Inferior parietal cortex (tissue), 1 donor: ENCODE results near the gene CDKN2D.

Experiments
- DNase-seq: peaks from one replicate; pipeline ENCODE4 v3.0.0-alpha.2; 2016; ENCODE audit errors: extremely low spot score

CDKN2D gene

GRCh38 chr19:10520652-10521318 lies 48.0 kb downstream of the CDKN2D start:
- no peak for DNase-seq

GRCh38 chr19:10519421-10519820 lies 49.4 kb downstream of the CDKN2D start:
- DNase-seq = no peak

GRCh38 chr19:10518444-10519361 lies 50.1 kb downstream of the CDKN2D start:
- DNase-seq = no peak

- DNase-seq = no peak
These were observed 50.9 kb downstream of the CDKN2D start for GRCh38 chr19:10517760-10518443.

GRCh38 chr19:10517361-10517759 lies 51.4 kb downstream of the CDKN2D start, which contains the start of gene S1PR5:
S1PR5 (minus strand) TSS chr19:10517447; CDS start chr19:10515011, 2,436 bp downstream.
- DNase-seq = peak; percentile 77

GRCh38 chr19:10516671-10517286 lies 52.0 kb downstream of the CDKN2D start:
- DNase-seq = no peak
